IPS DF 4.7 (cell line): Measurements from ENCODE around the gene SLC16A6.
"Not testable (repeated sequence)": the region's sequence is repeated elsewhere in the genome, so short reads cannot be mapped to it uniquely, and the experiment has no call there.

Source experiments
- DNase-seq: peaks from one replicate; pipeline ENCODE4 v3.0.0-alpha.2; 2013; ENCODE audit warnings: low spot score; ENCODE audit errors: extremely low read depth

The SLC16A6 gene

GRCh38 chr17:68310152-68310551 is 19.2 kb upstream of the SLC16A6 start:
- no peak for DNase-seq

DNA sequence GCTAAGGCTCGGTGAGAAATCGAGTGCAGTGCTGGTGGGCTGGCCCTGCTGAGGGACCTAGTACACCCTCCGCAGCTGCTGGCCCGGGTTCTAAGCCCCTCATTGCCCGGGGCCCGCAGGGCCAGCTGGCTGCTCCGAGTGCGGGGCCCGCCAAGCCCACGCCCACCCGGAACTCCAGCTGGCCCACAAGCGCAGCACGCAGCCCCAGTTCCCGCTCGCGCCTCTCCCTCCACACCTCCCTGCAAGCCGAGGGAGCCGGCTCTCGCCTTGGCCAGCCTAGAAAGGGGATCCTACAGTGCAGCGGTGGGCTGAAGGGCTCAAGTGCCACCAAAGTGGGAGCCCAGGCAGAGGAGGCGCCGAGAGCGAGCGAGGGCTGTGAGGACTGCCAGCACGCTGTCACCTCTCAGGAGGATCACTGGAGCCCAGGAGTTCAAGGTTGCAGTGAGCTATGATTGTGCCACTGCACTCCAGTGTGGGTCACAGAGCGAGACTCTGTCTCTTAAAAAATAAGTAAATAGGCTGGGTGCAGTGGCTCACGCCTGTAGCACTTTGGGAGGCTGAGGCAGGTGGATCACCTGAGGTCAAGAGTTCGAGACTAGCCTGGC is 18.2 kb upstream of the SLC16A6 start:
- DNase-seq = not testable (repeated sequence)

DNA sequence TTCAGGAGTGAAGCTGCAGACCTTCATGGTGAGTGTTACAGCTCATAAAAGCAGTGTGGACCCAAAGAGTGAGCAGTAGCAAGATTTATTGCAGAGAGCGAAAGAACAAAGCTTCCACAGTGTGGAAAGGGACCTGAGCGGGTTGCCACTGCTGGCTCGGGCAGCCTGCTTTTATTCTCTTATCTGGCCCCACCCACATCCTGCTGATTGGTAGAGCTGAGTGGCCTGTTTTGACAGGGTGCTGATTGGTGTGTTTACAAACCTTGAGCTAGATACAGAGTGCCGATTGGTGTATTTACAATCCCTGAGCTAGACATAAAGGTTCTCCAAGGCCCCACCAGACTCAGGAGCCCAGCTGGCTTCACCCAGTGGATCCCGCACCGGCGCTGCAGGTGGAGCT is 17.6 kb upstream of the SLC16A6 start:
- not testable (repeated sequence) for DNase-seq

DNA sequence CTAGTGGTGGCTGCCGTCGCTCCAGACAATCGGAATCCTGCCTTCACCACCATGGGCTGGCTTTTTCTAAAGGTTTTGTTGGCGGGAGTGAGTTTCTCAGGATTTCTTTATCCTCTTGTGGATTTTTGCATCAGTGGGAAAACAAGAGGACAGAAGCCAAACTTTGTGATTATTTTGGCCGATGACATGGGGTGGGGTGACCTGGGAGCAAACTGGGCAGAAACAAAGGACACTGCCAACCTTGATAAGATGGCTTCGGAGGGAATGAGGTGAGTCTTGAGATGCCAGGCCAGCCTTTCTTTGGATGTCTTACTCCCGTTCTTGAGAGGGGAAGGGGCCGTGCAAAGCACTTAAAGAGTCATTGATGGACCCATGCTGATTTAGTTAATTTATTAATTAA is 16.5 kb upstream of the SLC16A6 start:
- no peak for DNase-seq

GRCh38 chr17:68306819-68307218 is 15.9 kb upstream of the SLC16A6 start:
- no peak for DNase-seq

GRCh38 chr17:68305142-68305541 is 14.2 kb upstream of the SLC16A6 start:
- DNase-seq = no peak

DNA sequence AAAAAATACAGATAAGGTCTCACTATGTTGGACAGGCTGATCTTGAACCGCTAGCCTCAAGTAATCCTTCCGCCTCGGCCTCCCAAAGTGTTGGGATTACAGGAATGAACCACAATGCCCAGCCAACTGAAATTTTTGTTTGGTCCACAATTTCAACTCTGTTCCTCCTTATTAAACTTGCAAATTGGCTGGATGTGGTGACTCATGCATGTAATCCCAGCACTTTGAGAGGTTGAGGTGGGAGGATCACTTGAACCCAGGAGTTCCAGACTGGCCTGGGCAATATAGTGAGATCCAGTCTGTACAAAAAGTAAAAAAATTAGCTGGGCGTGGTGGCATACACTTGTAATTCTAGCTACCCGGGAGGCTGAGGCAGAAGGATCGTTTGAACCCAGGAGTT is 13.8 kb upstream of the SLC16A6 start:
- no peak for DNase-seq

GRCh38 chr17:68302666-68303065 is 11.7 kb upstream of the SLC16A6 start:
- no peak for DNase-seq

GRCh38 chr17:68302066-68302564 is 11.2 kb upstream of the SLC16A6 start:
- DNase-seq = no peak

GRCh38 chr17:68301438-68301959 is 10.6 kb upstream of the SLC16A6 start:
- no peak for DNase-seq

DNA sequence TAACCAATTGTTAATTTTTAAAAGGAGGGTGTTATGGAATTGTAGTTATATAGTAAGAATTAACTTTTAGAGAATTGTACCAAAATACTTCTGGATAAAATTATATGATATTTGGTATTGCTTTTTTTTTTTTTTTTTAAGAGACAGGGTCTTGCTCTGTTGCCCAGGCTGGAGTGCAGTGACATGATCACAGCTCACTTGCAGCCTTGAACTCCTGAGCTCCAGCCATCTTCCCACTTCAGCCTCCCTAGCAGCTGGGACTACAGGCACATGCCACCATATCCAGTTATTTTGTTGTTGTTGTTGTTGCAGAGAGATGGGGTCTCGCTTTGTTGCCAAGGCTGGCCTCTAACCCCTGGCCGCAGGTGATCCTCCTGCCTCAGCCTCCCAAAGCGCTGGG is 8.9 kb upstream of the SLC16A6 start:
- no peak for DNase-seq

- DNase-seq = no peak
Measured at GRCh38 chr17:68298601-68299000, 7.7 kb upstream of the SLC16A6 start.

DNA sequence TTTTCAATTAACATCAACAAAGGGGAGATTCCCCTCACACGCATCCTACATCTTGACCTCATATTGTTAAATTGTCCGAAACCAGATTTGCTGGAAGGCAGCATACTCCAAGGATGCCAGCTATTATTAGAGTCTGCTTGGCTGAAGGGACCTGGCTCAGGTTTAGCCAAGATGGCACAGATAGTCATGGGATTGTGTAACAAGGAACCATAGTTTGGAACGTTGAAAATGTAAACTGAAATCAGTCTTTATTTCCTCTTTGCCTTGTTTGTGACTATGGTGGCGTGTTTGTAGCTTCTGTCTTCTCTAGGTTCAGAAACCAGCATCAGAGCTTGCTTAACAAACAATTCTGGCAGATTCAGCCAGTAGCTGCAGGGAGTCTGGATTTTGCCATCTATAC is 6.3 kb upstream of the SLC16A6 start:
- DNase-seq = no peak

DNA sequence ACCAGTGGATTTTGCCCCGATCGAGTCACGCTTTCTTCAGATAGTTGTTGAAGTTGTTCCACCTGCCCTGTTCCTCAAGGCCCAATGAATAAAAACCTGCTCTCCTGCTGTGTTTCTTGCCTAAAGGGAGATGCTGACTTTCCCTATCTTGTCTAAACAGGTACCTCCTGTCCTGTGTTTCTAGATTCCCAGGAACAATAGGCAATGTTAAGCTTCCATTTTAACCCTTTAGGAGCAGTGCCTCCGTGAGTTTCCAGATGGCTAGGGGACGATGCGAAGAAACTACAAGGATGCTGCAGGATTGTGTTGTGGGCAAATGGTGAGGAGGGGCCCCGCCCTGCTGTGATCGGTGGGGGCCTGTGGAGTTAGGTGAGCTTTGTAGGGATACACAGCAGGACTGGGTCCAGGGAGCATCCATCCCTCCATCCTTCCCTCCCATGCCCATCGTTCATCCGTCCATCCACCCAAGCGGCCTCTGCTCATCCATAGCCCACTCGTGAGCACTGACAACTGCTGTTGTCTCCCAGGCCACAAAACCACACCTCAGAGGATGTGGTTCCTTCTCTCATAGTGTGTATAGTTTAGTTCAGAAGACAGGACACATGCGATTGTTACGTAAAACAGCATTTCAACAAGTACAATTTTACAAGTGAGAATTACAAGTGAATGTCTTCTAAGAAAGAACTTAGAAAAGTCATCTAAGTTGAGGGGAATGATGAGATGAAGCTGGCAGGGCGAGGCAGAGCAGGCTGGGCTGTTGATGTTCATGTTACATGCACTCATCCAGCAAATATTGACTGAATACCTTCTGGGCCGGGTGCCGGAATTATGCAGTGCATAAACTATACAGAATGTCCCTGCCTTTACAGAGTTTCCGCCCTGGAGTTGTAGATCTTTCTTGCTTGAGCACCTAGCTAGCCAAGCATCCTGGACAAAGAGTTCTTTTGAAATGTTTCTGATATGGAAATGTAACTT is 5.6 kb upstream of the SLC16A6 start:
- DNase-seq = no peak

GRCh38 chr17:68295086-68295485 is 4.2 kb upstream of the SLC16A6 start:
- no peak for DNase-seq

GRCh38 chr17:68294617-68295016 is 3.7 kb upstream of the SLC16A6 start:
- DNase-seq = no peak

DNA sequence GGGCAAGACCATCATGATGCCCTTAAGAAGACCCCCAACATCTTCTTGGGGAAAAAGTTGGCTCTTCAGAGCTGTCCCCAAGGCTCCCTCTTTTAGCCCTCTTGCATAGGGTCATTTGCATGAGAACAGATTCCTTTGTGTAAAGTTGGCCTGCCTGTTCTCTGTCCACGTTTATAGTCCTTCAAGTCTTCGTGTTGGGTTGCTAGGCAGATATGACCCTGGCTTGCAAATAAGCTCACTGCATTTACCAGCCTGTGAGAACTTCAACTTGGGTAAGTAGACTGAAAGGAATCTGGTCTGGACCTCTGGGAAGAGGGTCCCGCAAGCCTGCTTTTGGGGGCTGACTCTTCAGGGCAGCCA is 3.2 kb upstream of the SLC16A6 start:
- DNase-seq = no peak

- DNase-seq = no peak
Measured at GRCh38 chr17:68293490-68294195, 2.7 kb upstream of the SLC16A6 start.

GRCh38 chr17:68292689-68293040 is 1.7 kb upstream of the SLC16A6 start:
- no peak for DNase-seq

GRCh38 chr17:68291836-68292688 is 1.1 kb upstream of the SLC16A6 start:
- no peak for DNase-seq
